ENCODE results near the gene PEX11G. TPM values are rescaled to one million over a fixed set of nuclear protein-coding genes. Genes with fewer than 3 reads are reported as not detected.
A peak's percentile ranks its signal among the peaks of the same experiment; 100 is the strongest.

PEX11G gene
- total and polyA plus RNA-seq, 9 of the 15 experiments (the other 6 are each of a cell fraction or from before 2014, with no cell fraction given): 0.07 to 3.2 (median 0.70) TPM; not detected in 1

DNA sequence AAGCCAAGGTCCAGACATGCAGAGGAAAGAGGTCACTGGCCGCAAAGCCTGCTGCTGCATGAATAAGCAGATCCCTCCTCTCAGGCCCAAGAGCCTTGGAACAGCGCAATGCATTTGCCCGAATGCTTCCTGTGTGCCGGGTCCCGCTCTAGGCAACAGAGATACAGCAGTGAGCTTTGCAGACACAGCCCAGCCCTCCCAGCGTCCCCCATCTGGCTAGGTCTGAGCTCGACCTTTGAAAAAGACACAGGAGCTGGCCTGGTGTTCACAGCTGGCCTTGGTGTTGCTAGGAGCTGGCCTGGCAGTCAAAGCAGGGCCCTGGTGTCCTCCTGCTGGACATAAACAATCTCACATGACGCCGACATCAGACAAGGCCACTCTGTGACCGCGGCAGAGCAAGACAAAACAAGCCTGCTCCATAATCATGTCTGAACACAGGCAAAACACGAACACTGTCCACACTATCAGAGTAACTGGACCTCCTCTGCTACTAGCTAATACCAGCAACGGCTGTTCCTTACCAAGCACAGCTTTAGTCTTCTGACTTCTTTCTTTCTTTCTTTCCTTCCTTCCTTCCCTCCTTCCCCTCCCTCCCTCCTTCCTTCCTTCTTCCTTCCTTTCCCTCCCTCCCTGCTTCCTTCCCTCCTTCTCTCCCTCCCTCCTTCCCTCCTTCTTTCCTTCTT lies 5.7 kb upstream of the PEX11G start (continued):
- TF ChIP-seq, protein P1, sequence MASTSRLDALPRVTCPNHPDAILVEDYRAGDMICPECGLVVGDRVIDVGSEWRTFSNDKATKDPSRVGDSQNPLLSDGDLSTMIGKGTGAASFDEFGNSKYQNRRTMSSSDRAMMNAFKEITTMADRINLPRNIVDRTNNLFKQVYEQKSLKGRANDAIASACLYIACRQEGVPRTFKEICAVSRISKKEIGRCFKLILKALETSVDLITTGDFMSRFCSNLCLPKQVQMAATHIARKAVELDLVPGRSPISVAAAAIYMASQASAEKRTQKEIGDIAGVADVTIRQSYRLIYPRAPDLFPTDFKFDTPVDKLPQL (IDR thresholded peaks at IDR 0.05; ENCODE audit: extremely low read depth, insufficient read length): no peak
- TF ChIP-seq ZNF274 (IDR thresholded peaks at IDR 0.05; ENCODE audit: borderline replicate concordance, low read depth, low read length): no peak
- TF ChIP-seq TRIM24 (IDR thresholded peaks at IDR 0.05): peak in 1 of 2 experiments; percentile 42; a peak in 1 of 4 replicates
- no peak for TF ChIP-seq RBM25 (IDR thresholded peaks at IDR 0.05; ENCODE audit: low read depth, low read length, severe bottlenecking)
- TF ChIP-seq, protein P2, sequence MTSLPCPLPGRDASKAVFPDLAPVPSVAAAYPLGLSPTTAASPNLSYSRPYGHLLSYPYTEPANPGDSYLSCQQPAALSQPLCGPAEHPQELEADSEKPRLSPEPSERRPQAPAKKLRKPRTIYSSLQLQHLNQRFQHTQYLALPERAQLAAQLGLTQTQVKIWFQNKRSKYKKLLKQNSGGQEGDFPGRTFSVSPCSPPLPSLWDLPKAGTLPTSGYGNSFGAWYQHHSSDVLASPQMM (CRISPR knock-in tag; IDR thresholded peaks at IDR 0.05): no peak
- TF ChIP-seq BRD9 (IDR thresholded peaks at IDR 0.05; ENCODE audit: low read depth, partially characterized antibody): peak; percentile 59
- TF ChIP-seq ZNF23 (CRISPR knock-in tag; IDR thresholded peaks at IDR 0.05): no peak
- 0 out of 2 replicates have a peak, but pooled peaks have one; percentile 8 for TF ChIP-seq BCOR (IDR thresholded peaks at IDR 0.05)
- TF ChIP-seq SIN3B (IDR thresholded peaks at IDR 0.05; ENCODE audit: low read depth): no peak
- no peak for TF ChIP-seq TAF9B (IDR thresholded peaks at IDR 0.05; ENCODE audit: partially characterized antibody)
- TF ChIP-seq, protein P3, sequence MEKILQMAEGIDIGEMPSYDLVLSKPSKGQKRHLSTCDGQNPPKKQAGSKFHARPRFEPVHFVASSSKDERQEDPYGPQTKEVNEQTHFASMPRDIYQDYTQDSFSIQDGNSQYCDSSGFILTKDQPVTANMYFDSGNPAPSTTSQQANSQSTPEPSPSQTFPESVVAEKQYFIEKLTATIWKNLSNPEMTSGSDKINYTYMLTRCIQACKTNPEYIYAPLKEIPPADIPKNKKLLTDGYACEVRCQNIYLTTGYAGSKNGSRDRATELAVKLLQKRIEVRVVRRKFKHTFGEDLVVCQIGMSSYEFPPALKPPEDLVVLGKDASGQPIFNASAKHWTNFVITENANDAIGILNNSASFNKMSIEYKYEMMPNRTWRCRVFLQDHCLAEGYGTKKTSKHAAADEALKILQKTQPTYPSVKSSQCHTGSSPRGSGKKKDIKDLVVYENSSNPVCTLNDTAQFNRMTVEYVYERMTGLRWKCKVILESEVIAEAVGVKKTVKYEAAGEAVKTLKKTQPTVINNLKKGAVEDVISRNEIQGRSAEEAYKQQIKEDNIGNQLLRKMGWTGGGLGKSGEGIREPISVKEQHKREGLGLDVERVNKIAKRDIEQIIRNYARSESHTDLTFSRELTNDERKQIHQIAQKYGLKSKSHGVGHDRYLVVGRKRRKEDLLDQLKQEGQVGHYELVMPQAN (IDR thresholded peaks at IDR 0.05; ENCODE audit: borderline replicate concordance): peak; percentile 49; the same call in 1 of the 2 replicates
- no peak for TF ChIP-seq ZNF695 (CRISPR knock-in tag; IDR thresholded peaks at IDR 0.05)
- peak; percentile 26 for TF ChIP-seq MEIS2 (IDR thresholded peaks at IDR 0.05; ENCODE audit: partially characterized antibody)
- TF ChIP-seq, protein P4, sequence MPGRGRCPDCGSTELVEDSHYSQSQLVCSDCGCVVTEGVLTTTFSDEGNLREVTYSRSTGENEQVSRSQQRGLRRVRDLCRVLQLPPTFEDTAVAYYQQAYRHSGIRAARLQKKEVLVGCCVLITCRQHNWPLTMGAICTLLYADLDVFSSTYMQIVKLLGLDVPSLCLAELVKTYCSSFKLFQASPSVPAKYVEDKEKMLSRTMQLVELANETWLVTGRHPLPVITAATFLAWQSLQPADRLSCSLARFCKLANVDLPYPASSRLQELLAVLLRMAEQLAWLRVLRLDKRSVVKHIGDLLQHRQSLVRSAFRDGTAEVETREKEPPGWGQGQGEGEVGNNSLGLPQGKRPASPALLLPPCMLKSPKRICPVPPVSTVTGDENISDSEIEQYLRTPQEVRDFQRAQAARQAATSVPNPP (IDR thresholded peaks at IDR 0.05; ENCODE audit: borderline replicate concordance, insufficient read depth, insufficient read length): no peak
- no peak for TF ChIP-seq GTF2A2 (tag; IDR thresholded peaks at IDR 0.05)
- TF ChIP-seq, protein P5, sequence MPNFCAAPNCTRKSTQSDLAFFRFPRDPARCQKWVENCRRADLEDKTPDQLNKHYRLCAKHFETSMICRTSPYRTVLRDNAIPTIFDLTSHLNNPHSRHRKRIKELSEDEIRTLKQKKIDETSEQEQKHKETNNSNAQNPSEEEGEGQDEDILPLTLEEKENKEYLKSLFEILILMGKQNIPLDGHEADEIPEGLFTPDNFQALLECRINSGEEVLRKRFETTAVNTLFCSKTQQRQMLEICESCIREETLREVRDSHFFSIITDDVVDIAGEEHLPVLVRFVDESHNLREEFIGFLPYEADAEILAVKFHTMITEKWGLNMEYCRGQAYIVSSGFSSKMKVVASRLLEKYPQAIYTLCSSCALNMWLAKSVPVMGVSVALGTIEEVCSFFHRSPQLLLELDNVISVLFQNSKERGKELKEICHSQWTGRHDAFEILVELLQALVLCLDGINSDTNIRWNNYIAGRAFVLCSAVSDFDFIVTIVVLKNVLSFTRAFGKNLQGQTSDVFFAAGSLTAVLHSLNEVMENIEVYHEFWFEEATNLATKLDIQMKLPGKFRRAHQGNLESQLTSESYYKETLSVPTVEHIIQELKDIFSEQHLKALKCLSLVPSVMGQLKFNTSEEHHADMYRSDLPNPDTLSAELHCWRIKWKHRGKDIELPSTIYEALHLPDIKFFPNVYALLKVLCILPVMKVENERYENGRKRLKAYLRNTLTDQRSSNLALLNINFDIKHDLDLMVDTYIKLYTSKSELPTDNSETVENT (CRISPR knock-in tag; IDR thresholded peaks at IDR 0.05): no peak
- no peak for TF ChIP-seq NR4A1 (CRISPR knock-in tag; IDR thresholded peaks at IDR 0.05)
- peak; percentile 75 for TF ChIP-seq NR4A1 (tag; IDR thresholded peaks at IDR 0.05)
- TF ChIP-seq ZFX (CRISPR knock-in tag; IDR thresholded peaks at IDR 0.05): peak; percentile 94
- TF ChIP-seq, protein P6, sequence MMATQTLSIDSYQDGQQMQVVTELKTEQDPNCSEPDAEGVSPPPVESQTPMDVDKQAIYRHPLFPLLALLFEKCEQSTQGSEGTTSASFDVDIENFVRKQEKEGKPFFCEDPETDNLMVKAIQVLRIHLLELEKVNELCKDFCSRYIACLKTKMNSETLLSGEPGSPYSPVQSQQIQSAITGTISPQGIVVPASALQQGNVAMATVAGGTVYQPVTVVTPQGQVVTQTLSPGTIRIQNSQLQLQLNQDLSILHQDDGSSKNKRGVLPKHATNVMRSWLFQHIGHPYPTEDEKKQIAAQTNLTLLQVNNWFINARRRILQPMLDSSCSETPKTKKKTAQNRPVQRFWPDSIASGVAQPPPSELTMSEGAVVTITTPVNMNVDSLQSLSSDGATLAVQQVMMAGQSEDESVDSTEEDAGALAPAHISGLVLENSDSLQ (IDR thresholded peaks at IDR 0.05): peak; percentile 65; the same call in 1 of the 2 replicates
- TF ChIP-seq BCL6 (CRISPR knock-in tag; IDR thresholded peaks at IDR 0.05): no peak

Data from K562 (cell line).